ENCODE results near the gene THBS2. TPM values are rescaled to one million over a fixed set of nuclear protein-coding genes. Genes with fewer than 3 reads are reported as not detected.
"Not testable (repeated sequence)": the region's sequence is repeated elsewhere in the genome, so short reads cannot be mapped to it uniquely, and the experiment has no call there.

THBS2 gene
- total RNA-seq, 1 donor from 2014 or later: 86.4 TPM

- Histone ChIP-seq H3K36me3 (no peaks in the 10 kb centered on the region), H3K4me1 (peaks cover 32% of the 10 kb centered on the region), H3K4me3 (no peak overlapping the region), H3K27ac (peak overlapping the region; percentile 97), H3K9me3 (no peaks in the 10 kb centered on the region), H3K27me3 (no peaks in the 10 kb centered on the region)
- no peak for TF ChIP-seq POLR2AphosphoS5 (IDR thresholded peaks at IDR 0.05; ENCODE audit: insufficient read depth in 1 of 2, low read depth in 1 of 2)
- no peak for TF ChIP-seq CTCF (IDR thresholded peaks at IDR 0.05)
- no peak for TF ChIP-seq POLR2A (IDR thresholded peaks at IDR 0.05)
- DNase-seq (ENCODE audit: extremely low spot score in 2 of 2): peak; percentile 84 to 88
- intact Hi-C loops (cut with DNase I): no loop called here
Observed at GRCh38 chr6:169215201-169215681, 38.4 kb downstream of the THBS2 start.

GRCh38 chr6:169214789-169215188, 38.9 kb downstream of the THBS2 start:
- intact Hi-C loops (cut with DNase I); H3K27me3 ChIP-seq; H3K36me3 ChIP-seq; H3K9me3 ChIP-seq; H3K4me3 ChIP-seq: not testable (repeated sequence)
- peak in 1 of 2 donors; percentile 91 for DNase-seq (ENCODE audit: extremely low spot score in 2 of 2)
- H3K4me1 ChIP-seq: peaks cover 32% of the 10 kb centered on the region
- H3K27ac ChIP-seq: peak overlapping the region; percentile 97
- peak in 1 of 2 donors; percentile 79 for TF ChIP-seq POLR2AphosphoS5 (IDR thresholded peaks at IDR 0.05; ENCODE audit: insufficient read depth in 1 of 2, low read depth in 1 of 2)

- Histone ChIP-seq H3K9me3 (no peaks in the 10 kb centered on the region), H3K36me3 (no peaks in the 10 kb centered on the region), H3K4me3 (peak overlapping the region in 1 of 2 donors; percentile 30), H3K27ac (peak overlapping the region; percentile 97), H3K27me3 (no peaks in the 10 kb centered on the region), H3K4me1 (peaks cover 32% of the 10 kb centered on the region)
- TF ChIP-seq CTCF (IDR thresholded peaks at IDR 0.05): no peak
- no peak for TF ChIP-seq POLR2AphosphoS5 (IDR thresholded peaks at IDR 0.05; ENCODE audit: insufficient read depth in 1 of 2, low read depth in 1 of 2)
- TF ChIP-seq POLR2A (IDR thresholded peaks at IDR 0.05): no peak
- intact Hi-C loops (cut with DNase I): no loop called here
- DNase-seq (ENCODE audit: extremely low spot score in 2 of 2): peak; percentile 88 to 95
Observed at GRCh38 chr6:169213814-169214520, 39.7 kb downstream of the THBS2 start.

- Histone ChIP-seq H3K4me3 (peak overlapping the region; percentile 30), H3K36me3 (no peaks in the 10 kb centered on the region), H3K27me3 (no peaks in the 10 kb centered on the region), H3K27ac (peak overlapping the region; percentile 97), H3K4me1 (peaks cover 32% of the 10 kb centered on the region), H3K9me3 (no peaks in the 10 kb centered on the region)
- TF ChIP-seq POLR2AphosphoS5 (IDR thresholded peaks at IDR 0.05; ENCODE audit: insufficient read depth in 1 of 2, low read depth in 1 of 2) (peak; percentile 43 to 52), POLR2A (IDR thresholded peaks at IDR 0.05) (peak in 1 of 2 donors; percentile 23), CTCF (IDR thresholded peaks at IDR 0.05) (peak in 2 of 3 experiments; percentile 31 to 59)
- intact Hi-C loops (cut with DNase I): no loop called here
- peak; percentile 87 to 96 for DNase-seq (ENCODE audit: extremely low spot score in 2 of 2)
Observed at GRCh38 chr6:169212897-169213813, 40.5 kb downstream of the THBS2 start.

GRCh38 chr6:169212436-169212835, 41.2 kb downstream of the THBS2 start:
- no peak for TF ChIP-seq POLR2A (IDR thresholded peaks at IDR 0.05)
- Histone ChIP-seq H3K9me3 (peaks cover 5% of the 10 kb centered on the region), H3K4me1 (peaks cover 32% of the 10 kb centered on the region), H3K27ac (peak overlapping the region; percentile 97), H3K36me3 (no peaks in the 10 kb centered on the region), H3K4me3 (peak overlapping the region; percentile 30), H3K27me3 (no peaks in the 10 kb centered on the region)
- no peak for DNase-seq (ENCODE audit: extremely low spot score in 2 of 2)
- intact Hi-C loops (cut with DNase I): no loop called here

All from vagina (tissue), 2 donors.